ENCODE results near the gene TPST2.

Gene TPST2

GRCh38 chr22:26579331-26579886, 10.5 kb downstream of the TPST2 start:
- no peak for DNase-seq (ENCODE audit: low spot score)

GRCh38 chr22:26577081-26577480, 12.9 kb downstream of the TPST2 start:
- no peak for DNase-seq (ENCODE audit: low spot score)

- no peak for DNase-seq (ENCODE audit: low spot score)
Measured at GRCh38 chr22:26576026-26576680, 13.8 kb downstream of the TPST2 start.

GRCh38 chr22:26574001-26574723, 15.8 kb downstream of the TPST2 start:
- DNase-seq (ENCODE audit: low spot score): no peak

- peak; percentile 73 for DNase-seq (ENCODE audit: low spot score)
Measured at GRCh38 chr22:26573026-26573662, 16.8 kb downstream of the TPST2 start.

GRCh38 chr22:26570864-26571525, 18.9 kb downstream of the TPST2 start:
- DNase-seq (ENCODE audit: low spot score): no peak

- DNase-seq (ENCODE audit: low spot score): no peak
Measured at GRCh38 chr22:26570115-26570514, 19.8 kb downstream of the TPST2 start.

GRCh38 chr22:26568207-26568706, 21.7 kb downstream of the TPST2 start:
- DNase-seq (ENCODE audit: low spot score): no peak

- no peak for DNase-seq (ENCODE audit: low spot score)
Measured at GRCh38 chr22:26567610-26568009, 22.3 kb downstream of the TPST2 start.

GRCh38 chr22:26566994-26567393, 22.9 kb downstream of the TPST2 start:
- no peak for DNase-seq (ENCODE audit: low spot score)

- DNase-seq (ENCODE audit: low spot score): no peak
Measured at GRCh38 chr22:26565889-26566288, 24.0 kb downstream of the TPST2 start.

- DNase-seq (ENCODE audit: low spot score): no peak
Measured at GRCh38 chr22:26565181-26565580, 24.8 kb downstream of the TPST2 start.

- no peak for DNase-seq (ENCODE audit: low spot score)
Measured at GRCh38 chr22:26564672-26565071, 25.3 kb downstream of the TPST2 start.

- no peak for DNase-seq (ENCODE audit: low spot score)
Measured at GRCh38 chr22:26564181-26564580, 25.8 kb downstream of the TPST2 start.

GRCh38 chr22:26563022-26563421, 26.9 kb downstream of the TPST2 start:
- DNase-seq (ENCODE audit: low spot score): peak; percentile 65

- DNase-seq (ENCODE audit: low spot score): no peak
Measured at GRCh38 chr22:26561756-26562417, 28.0 kb downstream of the TPST2 start.

- no peak for DNase-seq (ENCODE audit: low spot score)
Measured at GRCh38 chr22:26559961-26560575, 29.9 kb downstream of the TPST2 start.

- no peak for DNase-seq (ENCODE audit: low spot score)
Measured at GRCh38 chr22:26558248-26558895, 31.6 kb downstream of the TPST2 start.

- no peak for DNase-seq (ENCODE audit: low spot score)
Measured at GRCh38 chr22:26556904-26557303, 33.0 kb downstream of the TPST2 start.

GRCh38 chr22:26555478-26555877, 34.5 kb downstream of the TPST2 start:
- no peak for DNase-seq (ENCODE audit: low spot score)

- no peak for DNase-seq (ENCODE audit: low spot score)
Measured at GRCh38 chr22:26554956-26555355, 35.0 kb downstream of the TPST2 start.

Measured in hematopoietic multipotent progenitor cell treated with erythropoietin and hydrocortisone succinate and interleukin-3 and kit ligand, for 17 days (in vitro differentiated cells).